Measurements from ENCODE around the gene DACT3. TPM values are rescaled to one million over a fixed set of nuclear protein-coding genes. Genes with fewer than 3 reads are reported as not detected.
"Not testable (repeated sequence)": the region's sequence is repeated elsewhere in the genome, so short reads cannot be mapped to it uniquely, and the experiment has no call there.

The DACT3 gene
- total RNA-seq, 1 donor from 2014 or later: 13.8 TPM

- no peaks in the 10 kb centered on the region for H3K27me3 ChIP-seq
- no peak overlapping the region for H3K27ac ChIP-seq
- H3K36me3 ChIP-seq: no peaks in the 10 kb centered on the region
- no peak for TF ChIP-seq CTCF (IDR thresholded peaks at IDR 0.05)
- no peak for TF ChIP-seq POLR2AphosphoS5 (IDR thresholded peaks at IDR 0.05; ENCODE audit: insufficient read depth in 1 of 2, low read depth in 1 of 2)
- TF ChIP-seq POLR2A (IDR thresholded peaks at IDR 0.05): no peak
- DNase-seq (ENCODE audit: extremely low spot score in 2 of 2): no peak
- H3K4me1 ChIP-seq: peaks cover 40% of the 10 kb centered on the region
- H3K4me3 ChIP-seq: no peak overlapping the region
- no peaks in the 10 kb centered on the region for H3K9me3 ChIP-seq
- intact Hi-C loops (cut with DNase I): loop anchor here (5.0 kb wide), 1 partner anchor 33 kb away; the partner anchor contains the start of gene DACT3
These were observed 31.4 kb downstream of the DACT3 start for GRCh38 chr19:46629546-46630025.

- not testable (repeated sequence) for DNase-seq (ENCODE audit: extremely low spot score in 2 of 2); H3K9me3 ChIP-seq; H3K27me3 ChIP-seq; H3K36me3 ChIP-seq; H3K4me3 ChIP-seq; H3K27ac ChIP-seq
- peaks cover 40% of the 10 kb centered on the region for H3K4me1 ChIP-seq
- intact Hi-C loops (cut with DNase I): loop anchor here (5.0 kb wide), 1 partner anchor 33 kb away; the partner anchor contains the start of gene DACT3
These were observed 32.0 kb downstream of the DACT3 start for GRCh38 chr19:46628970-46629369.

DNA sequence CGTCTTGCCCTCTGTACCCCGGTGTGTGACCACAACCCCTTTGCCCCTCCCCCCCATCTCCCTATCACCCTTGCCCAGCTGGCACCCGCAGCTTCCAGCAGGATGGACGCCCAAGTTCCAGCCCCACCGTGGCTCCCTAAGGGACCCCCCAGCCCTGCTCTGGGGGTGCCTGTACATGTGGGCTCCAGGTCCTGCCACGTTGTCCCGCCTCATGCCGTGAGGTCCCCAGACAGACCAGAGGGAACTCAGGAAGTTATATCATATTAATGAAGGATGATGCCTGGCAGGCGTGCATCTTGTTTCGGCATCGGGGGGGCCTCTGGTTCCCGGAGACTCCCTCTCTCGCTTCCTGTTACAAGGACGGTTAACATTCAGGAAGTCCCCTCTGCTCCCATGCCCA, 34.5 kb downstream of the DACT3 start:
- no peak overlapping the region for H3K4me3 ChIP-seq
- peak overlapping the region; percentile 87 for H3K27ac ChIP-seq
- no peaks in the 10 kb centered on the region for H3K36me3 ChIP-seq
- intact Hi-C loops (cut with DNase I): loop anchor here (5.0 kb wide), 1 partner anchor 36 kb away; the partner anchor contains the start of gene DACT3
- no peaks in the 10 kb centered on the region for H3K27me3 ChIP-seq
- no peaks in the 10 kb centered on the region for H3K9me3 ChIP-seq
- no peak for DNase-seq (ENCODE audit: extremely low spot score in 2 of 2)
- TF ChIP-seq POLR2A (IDR thresholded peaks at IDR 0.05) (no peak), CTCF (IDR thresholded peaks at IDR 0.05) (no peak), POLR2AphosphoS5 (IDR thresholded peaks at IDR 0.05; ENCODE audit: insufficient read depth in 1 of 2, low read depth in 1 of 2) (no peak)
- H3K4me1 ChIP-seq: peaks cover 34% of the 10 kb centered on the region

DNA sequence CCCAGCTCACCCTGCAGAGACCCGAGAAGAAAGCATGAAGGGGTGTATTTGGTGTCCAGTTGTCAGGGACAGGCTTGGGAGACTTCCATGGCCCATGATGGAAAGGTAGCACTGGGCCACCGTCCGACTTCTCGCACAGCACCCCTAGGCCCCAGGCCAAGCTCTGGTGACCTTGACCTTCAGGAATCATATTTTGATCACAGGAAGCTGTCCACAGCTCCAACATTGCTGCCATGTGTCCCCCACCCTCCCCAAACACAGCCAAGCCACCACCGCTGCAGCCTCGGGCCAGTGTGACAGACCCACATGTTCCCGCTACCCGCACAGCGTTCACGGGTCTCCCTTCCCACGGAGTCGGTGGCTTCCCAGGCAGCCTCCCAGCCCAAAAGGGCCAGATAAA, 35.3 kb downstream of the DACT3 start:
- TF ChIP-seq POLR2A (IDR thresholded peaks at IDR 0.05) (no peak), CTCF (IDR thresholded peaks at IDR 0.05) (no peak), POLR2AphosphoS5 (IDR thresholded peaks at IDR 0.05; ENCODE audit: insufficient read depth in 1 of 2, low read depth in 1 of 2) (no peak)
- intact Hi-C loops (cut with DNase I): loop anchor here (5.0 kb wide), 1 partner anchor 37 kb away; the partner anchor contains the start of gene DACT3
- no peak for DNase-seq (ENCODE audit: extremely low spot score in 2 of 2)
- Histone ChIP-seq H3K9me3 (no peaks in the 10 kb centered on the region), H3K27me3 (no peaks in the 10 kb centered on the region), H3K4me3 (no peak overlapping the region), H3K4me1 (peaks cover 34% of the 10 kb centered on the region), H3K27ac (peak overlapping the region; percentile 87), H3K36me3 (no peaks in the 10 kb centered on the region)

DNA sequence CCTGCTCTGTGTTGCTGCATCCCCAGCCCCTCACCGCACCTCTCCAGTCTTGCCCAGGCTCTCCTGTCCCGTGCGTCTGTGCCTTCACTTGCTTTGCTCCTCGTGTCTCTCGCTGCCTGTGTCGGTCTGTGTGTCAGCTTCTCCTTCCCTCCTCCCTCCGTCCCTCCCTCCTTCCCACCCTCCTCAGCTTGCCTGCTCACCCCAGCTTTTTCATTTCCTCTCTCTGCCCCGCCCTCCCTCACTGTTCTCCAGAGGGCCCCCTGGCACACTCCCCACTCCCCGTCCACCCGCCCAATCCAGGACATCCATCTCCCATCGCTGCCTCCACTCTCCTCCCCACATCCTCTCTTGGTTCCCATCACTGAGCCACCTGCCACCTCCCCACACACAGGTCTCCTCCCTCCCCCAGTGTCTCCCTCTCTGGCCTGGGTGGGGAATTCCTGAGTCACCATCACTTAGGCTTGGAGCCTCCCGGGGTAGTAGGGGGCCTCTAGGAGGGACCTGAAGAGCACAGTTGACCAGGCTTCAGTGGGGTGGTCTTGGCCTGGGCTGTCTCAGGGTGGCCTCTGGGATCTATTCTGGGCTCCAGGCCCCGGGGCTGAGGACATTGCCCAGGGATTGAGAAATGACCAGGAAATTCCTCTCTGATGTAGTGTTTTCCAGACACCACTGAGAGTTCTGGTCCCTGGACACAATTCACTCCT, 35.9 kb downstream of the DACT3 start, which contains the start of gene PTGIR:
TSS of gene PTGIR (minus strand) at position 132 of the 704 bp plus-strand sequence. CDS start 864 bp downstream, outside the sequence.
- peak within 1 kb of the TSS; percentile 17 to 27 for H3K4me3 ChIP-seq
- intact Hi-C loops (cut with DNase I): loop anchor here (5.0 kb wide), 1 partner anchor 37 kb away; the partner anchor contains the start of gene DACT3
- H3K9me3 ChIP-seq: no peaks in the 10 kb centered on the region
- no peaks in the 10 kb centered on the region for H3K36me3 ChIP-seq
- no peak for DNase-seq (ENCODE audit: extremely low spot score in 2 of 2)
- H3K4me1 ChIP-seq: peaks cover 36% of the 10 kb centered on the region
- peak; percentile 21 to 78 for TF ChIP-seq POLR2AphosphoS5 (IDR thresholded peaks at IDR 0.05; ENCODE audit: insufficient read depth in 1 of 2, low read depth in 1 of 2)
- no peak for TF ChIP-seq POLR2A (IDR thresholded peaks at IDR 0.05)
- no peak for TF ChIP-seq CTCF (IDR thresholded peaks at IDR 0.05)
- H3K27ac ChIP-seq: peak within 1 kb of the TSS; percentile 87
- H3K27me3 ChIP-seq: no peaks in the 10 kb centered on the region
